Measurements from ENCODE around the gene SLC22A17. TPM values are rescaled to one million over a fixed set of nuclear protein-coding genes. Genes with fewer than 3 reads are reported as not detected.
"Not testable (repeated sequence)": the region's sequence is repeated elsewhere in the genome, so short reads cannot be mapped to it uniquely, and the experiment has no call there.

The SLC22A17 gene
- 67.3 TPM for total RNA-seq

DNA sequence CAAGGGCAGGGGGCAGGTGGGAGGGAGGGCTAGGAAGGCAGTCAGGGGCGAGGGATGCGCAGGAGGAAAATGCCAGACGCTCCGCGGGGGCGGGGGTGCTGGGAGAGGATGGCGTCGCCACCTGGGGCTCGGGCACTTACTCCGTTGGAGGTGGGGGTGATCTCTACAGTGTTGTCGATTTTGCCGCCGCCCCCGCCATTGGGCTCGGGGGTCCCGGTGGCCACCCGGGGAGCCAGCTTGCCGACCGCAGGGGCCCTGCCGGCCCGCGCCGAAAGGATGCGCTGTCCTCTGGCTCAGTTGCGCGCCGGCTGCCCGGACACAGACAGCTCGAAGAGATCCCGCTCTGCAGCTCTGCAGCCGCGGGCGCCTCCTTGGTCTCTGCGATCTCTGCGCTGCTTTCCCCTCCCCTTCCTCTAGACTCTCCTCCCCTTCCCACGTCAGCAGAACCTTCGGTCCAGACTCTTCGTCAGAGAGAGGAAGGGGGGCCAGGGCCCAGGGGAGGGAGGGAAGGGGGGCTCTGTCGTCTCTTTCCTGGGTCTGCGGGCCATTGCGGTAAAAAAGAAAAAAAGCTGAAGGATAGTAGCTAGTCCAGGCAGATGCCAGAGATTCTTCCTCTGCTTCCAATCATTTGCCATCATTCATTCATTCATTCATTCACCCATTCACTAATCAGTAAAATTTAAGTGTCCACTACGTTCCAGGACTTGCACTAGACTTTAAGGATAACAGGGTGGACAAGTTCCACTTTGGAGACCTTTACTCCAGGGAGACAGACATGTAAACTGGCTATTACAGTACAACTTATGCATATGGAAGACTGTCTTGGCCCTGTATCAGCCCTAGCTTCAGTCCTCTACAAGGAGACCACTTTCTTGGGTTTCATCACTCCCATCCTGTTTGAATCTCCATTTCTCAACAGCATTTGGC lies at the start of gene SLC22A17:
Gene SLC22A17 (minus strand): TSS at position 382 of the 927 bp plus-strand sequence.
- ATAC-seq (peak; percentile 97), DNase-seq (ENCODE audit: low spot score) (peak; percentile 90)
- intact Hi-C loops (cut with DNase I), result no loop called here

DNA sequence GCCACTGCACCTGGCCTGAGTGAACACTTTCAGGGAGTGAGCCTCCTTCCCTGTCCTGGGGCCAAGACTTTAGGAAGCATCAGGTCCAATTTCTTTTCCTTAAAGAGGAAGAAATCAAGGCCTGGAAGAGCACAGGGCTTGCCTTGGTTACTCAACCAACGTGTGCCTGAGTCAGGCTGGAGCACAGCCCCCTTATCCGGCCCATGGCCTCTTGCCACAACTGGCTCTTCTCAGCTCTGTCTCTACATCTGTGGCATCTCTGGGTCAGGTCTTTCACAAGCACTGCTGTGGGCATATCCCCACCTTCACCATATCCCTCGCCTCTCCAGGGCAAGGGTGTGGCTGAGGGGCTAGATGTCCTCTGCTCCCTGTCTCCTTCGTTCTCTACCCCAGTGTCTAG lies 48.6 kb upstream of the SLC22A17 start:
- intact Hi-C loops (cut with DNase I), result no loop called here
- DNase-seq (ENCODE audit: low spot score), result no peak
- ATAC-seq, result no peak

DNA sequence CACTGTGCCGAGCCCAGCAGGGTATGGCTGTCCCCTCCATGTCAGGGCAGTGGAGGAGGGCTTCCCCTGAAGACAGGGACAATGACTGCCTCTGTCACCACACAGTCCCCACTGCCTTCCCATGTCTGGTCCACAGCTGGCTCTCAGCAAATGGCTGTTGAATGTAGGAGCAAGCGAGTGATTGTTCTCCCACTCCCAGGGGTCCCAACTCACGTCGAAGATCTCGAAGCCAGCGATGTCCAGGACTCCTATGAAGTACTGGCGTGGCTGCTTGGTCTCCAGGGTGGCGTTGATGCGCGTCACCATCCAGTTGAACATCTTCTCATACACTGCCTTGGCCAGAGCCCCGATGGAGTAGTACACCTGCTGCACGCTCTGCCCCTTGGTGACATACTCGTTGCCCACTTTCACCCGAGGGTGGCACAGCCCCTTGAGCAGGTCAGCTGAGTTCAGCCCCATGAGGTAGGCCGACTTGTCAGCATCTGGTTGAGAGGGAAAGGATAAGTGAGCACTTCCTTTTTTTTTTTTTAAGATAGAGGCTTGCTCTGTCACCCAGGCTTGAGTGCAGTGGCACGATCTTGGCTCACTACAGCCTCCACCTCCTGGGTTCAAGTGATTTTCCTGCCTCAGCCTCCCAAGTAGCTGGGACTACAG lies 47.9 kb upstream of the SLC22A17 start:
- ATAC-seq; intact Hi-C loops (cut with DNase I); DNase-seq (ENCODE audit: low spot score): not testable (repeated sequence)

- DNase-seq (ENCODE audit: low spot score) (no peak), ATAC-seq (no peak)
- intact Hi-C loops (cut with DNase I), result no loop called here
Measured at GRCh38 chr14:23399591-23399990, 46.9 kb upstream of the SLC22A17 start.

GRCh38 chr14:23399136-23399535 lies 46.4 kb upstream of the SLC22A17 start:
- intact Hi-C loops (cut with DNase I), result no loop called here
- no peak for ATAC-seq
- DNase-seq (ENCODE audit: low spot score), result no peak

DNA sequence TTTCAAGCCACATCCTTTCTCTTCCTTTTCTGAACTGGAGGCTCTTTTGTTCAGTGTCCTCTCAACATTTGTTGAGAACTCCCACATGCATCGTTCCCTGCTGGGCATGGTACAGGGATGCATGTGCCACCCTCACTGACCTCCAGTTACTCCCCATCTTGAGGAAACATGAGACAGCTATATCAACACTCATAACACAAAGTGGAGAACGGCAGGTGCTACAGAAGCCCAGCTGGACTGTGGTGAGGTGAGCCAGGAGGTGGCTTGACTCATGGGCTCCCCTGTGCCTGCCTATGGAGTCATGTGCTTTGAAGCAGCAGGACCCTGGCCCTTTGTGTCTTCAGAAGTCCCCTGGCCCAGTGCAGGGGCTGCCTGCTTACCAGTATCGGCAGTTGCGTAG lies 45.7 kb upstream of the SLC22A17 start:
- intact Hi-C loops (cut with DNase I), result no loop called here
- no peak for DNase-seq (ENCODE audit: low spot score)
- no peak for ATAC-seq

GRCh38 chr14:23396781-23397407 lies 44.2 kb upstream of the SLC22A17 start:
- DNase-seq (ENCODE audit: low spot score), result no peak
- intact Hi-C loops (cut with DNase I), result no loop called here
- no peak for ATAC-seq

DNA sequence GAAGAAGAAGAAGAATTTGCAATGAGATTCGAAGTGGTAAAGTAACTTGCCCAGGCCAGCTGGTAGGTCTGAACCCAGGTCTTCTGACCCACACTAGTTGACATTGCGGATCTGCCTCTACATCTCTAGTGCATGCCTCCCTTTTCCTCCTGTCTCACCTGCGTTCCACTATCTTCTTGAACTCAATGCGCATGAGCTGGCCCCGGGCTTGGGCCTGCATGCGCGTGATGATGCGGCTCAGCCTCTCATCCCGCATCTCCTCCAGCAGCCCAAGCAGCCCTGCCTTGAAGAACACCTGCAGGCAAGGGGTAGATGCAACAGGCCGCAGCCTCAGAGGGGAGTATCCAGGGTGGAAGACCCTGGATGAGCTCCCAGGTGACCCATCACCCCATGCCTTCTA lies 43.4 kb upstream of the SLC22A17 start:
- ATAC-seq (no peak), DNase-seq (ENCODE audit: low spot score) (no peak)
- intact Hi-C loops (cut with DNase I), result no loop called here

DNA sequence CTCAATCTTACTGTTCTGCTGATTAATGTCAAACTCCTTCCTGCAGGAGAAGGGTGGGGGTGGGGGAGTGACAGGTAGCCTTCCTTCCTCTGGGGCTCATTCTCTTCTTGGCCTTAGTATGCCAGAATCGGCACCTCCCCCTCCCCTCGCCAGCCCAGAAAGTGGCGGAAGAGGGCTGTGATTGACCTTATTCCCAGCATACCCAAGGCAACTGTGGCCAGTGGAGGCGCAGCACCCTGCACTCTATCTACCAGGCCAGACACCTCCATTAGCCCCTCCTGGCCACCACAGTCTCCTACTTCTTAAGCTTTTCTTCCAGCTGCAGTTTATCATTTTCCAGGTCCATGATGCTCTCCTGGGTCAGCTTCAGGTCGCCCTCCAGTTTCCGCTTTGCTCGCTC lies 39.9 kb upstream of the SLC22A17 start:
- intact Hi-C loops (cut with DNase I), result no loop called here
- ATAC-seq, result no peak
- DNase-seq (ENCODE audit: low spot score), result no peak

DNA sequence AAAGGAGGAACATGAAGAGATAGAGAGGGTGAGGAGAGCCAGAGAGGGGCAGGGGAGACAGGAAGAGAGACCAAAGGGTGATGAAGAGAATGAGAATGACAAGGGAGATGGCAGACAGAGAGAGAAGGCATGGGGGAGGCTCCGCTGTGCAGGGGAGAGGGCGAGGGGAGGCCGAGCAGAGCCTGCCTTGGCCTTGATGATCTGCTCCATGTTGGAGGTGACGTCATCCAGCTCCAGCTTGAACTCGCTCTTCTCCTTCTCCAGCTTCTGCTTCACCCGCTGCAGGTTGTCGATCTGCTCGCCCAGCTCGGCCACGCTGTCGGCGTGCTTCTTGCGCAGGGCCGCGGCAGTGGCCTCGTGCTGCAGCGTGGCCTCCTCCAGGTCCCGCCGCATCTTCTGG lies 37.2 kb upstream of the SLC22A17 start:
- intact Hi-C loops (cut with DNase I); DNase-seq (ENCODE audit: low spot score); ATAC-seq: not testable (repeated sequence)

DNA sequence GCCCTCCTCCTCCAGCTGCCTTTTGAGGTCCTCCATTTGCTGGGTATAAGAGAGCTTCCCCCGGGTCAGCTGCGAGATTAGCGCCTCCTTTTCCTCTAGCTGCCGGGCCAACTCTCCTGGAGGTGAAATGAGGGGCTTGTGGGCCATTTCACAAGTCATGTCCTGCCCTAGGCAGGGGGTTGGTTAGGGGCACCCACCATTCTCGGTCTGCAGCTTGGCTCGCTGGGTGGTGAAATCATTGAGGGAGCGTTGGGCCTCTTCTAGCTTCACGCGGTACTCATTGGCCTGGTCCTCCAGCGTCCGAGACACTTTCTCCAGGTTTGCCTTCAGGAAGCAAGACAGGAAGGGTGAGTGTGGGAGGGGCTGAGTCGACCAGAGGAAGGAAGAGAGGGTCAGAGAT lies 36.7 kb upstream of the SLC22A17 start:
- no peak for ATAC-seq

DNA sequence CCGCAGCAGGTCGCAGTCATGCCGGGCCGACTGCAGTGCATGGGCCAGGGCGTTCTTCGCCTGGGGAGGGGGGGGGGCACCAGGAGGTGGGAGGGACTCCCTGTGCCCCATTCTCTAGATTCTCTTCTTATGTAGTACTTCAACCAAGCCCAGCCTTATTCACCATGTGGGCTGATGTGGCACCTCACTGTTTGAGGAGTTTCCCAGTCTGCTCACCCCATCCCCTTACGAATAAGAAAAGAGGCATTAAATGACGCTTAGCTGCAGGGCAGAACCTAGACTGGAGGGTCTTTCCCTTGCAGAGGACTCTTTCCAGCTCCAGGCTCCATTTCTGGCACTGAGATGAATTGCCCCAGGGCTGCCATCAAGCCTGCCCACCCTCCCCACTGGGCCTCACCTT lies 36.3 kb upstream of the SLC22A17 start:
- intact Hi-C loops (cut with DNase I), result no loop called here
- ATAC-seq, result no peak

More for the DNA sequence above, 36.7 kb upstream of the SLC22A17 start:
- no peak for DNase-seq (ENCODE audit: low spot score)
- intact Hi-C loops (cut with DNase I), result no loop called here

GRCh38 chr14:23387916-23388882 lies 35.5 kb upstream of the SLC22A17 start:
- DNase-seq (ENCODE audit: low spot score) (no peak), ATAC-seq (no peak)
- intact Hi-C loops (cut with DNase I), result no loop called here

More for the DNA sequence above, 36.3 kb upstream of the SLC22A17 start:
- no peak for DNase-seq (ENCODE audit: low spot score)

DNA sequence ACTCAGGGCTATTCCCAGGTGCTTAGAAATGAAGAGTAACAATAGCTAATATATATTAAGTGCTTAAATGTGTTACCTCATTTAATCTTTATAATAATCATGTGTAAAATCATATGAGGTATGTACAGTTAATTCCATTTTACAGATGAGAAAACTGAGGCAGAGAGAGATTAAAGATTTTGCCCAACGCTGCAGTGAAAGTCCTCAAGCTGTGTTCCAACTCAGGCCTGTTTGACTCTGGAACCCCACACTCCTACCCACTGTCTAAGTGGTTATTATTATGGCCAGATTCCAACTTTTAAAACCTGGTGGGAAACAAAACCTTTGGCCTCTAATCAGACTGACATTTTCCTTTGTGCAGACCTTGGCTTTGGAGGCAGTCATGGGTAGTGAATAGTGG lies 34.3 kb upstream of the SLC22A17 start:
- ATAC-seq, result no peak
- intact Hi-C loops (cut with DNase I), result no loop called here
- DNase-seq (ENCODE audit: low spot score), result no peak

DNA sequence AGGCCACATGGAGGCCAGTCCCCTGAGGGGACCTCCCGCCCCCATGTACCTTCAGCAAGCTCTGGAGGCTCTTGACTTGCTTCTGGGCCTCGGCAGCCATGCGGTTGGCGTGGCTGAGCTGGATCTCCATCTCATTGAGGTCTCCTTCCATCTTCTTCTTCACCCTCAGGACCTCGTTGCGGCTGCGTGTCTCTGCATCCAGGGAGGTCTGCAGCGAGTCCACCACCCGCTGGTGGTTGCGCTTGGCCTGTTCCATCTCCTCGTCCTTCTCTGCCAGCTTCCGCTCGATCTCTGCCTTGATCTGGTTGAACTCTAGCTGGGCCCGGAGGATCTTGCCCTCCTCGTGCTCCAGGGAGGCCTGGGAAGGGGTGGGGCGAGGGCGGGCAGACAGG lies 33.6 kb upstream of the SLC22A17 start:
- DNase-seq (ENCODE audit: low spot score); ATAC-seq; intact Hi-C loops (cut with DNase I): not testable (repeated sequence)

DNA sequence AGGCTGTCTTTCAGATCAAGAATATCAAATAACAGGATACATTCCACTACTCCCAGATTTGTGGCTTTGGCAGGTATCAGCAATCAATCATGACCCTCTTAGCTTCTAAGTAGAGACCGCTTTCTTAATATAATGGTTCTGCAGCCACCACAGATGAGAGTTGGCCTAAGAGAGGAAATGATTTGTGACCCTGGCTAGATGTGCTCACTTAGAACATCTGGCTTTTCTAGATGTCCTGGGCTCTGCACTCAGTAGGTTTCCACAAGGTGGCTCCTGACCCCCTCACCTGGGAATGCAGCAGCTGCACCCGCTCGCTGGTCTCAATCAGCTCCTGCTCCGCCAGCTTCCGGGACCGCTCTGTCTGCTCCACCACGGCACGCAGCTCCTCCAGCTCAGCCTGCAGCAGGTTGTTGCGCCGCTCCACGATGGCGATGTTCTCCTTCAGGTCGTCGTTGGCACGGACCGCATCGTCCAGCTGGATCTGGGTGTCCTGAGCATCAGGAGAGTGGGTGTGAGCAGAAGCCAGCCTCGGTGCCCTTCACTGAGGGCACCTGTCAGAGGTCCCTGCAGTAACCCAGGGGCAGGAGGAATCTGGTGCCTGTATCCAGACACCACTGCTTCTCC lies 33.1 kb upstream of the SLC22A17 start:
- DNase-seq (ENCODE audit: low spot score) (no peak), ATAC-seq (no peak)
- intact Hi-C loops (cut with DNase I), result no loop called here

GRCh38 chr14:23385244-23385641 lies 32.6 kb upstream of the SLC22A17 start:
- intact Hi-C loops (cut with DNase I), result no loop called here
- no peak for DNase-seq (ENCODE audit: low spot score)
- no peak for ATAC-seq

GRCh38 chr14:23384364-23385080 lies 31.8 kb upstream of the SLC22A17 start:
- DNase-seq (ENCODE audit: low spot score) (no peak), ATAC-seq (no peak)
- intact Hi-C loops (cut with DNase I), result no loop called here
